GM18907 (cell line): ENCODE data around the gene KCNK13.

ENCODE experiments used
- ATAC-seq: cut with Tn5 transposase; IDR thresholded peaks from one replicate; pipeline ENCODE4 v1.9.1; 2021; ENCODE audit warnings: mild to moderate bottlenecking, moderate library complexity; ENCODE audit not compliant: unreplicated experiment

Gene KCNK13

GRCh38 chr14:90126260-90126659 is 64.5 kb downstream of the KCNK13 start:
- ATAC-seq, result no peak

- no peak for ATAC-seq
Measured at GRCh38 chr14:90132821-90133570, 71.2 kb downstream of the KCNK13 start.

- ATAC-seq, result no peak
Measured at GRCh38 chr14:90136904-90137303, 75.1 kb downstream of the KCNK13 start.

DNA sequence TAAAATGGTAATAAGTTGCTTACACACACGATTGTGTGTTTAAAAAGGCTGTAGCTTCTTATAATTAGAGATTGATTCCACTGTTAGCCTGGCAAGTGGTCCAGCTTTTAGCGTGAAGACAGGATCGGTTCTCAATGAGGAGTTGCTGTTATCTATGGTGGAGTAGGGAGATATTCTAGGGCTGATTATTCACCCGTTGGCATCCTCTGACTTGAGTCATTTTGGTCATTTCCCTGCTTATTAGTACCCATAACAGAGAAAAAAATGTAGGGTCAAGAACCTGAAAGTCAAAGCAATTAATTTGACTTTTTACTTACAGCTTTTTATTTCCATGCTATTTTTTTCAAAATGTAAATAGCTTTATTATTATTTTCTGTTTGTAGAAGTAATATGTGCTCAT is 76.0 kb downstream of the KCNK13 start:
- no peak for ATAC-seq

- ATAC-seq, result no peak
Measured at GRCh38 chr14:90139199-90139598, 77.4 kb downstream of the KCNK13 start.

GRCh38 chr14:90140298-90140955 is 78.6 kb downstream of the KCNK13 start:
- no peak for ATAC-seq

DNA sequence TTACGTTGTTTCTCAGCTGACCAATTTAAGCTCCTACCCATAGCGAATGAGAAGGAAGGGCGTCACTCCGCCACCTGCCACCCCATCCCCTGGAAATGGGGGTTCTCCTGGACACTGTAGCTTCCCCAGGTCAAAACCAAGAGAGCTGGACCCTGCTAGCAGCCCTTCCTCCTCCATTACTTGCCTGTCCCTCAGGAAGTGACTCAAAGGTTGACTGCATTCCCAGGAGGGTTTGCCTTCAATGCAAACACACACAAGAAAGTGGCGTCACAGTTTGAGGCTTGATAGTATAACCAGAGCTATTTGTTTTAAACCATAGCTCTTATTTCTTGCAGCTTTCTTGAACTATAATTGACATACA is 79.1 kb downstream of the KCNK13 start:
- no peak for ATAC-seq

GRCh38 chr14:90153429-90153828 is 91.6 kb downstream of the KCNK13 start:
- no peak for ATAC-seq

DNA sequence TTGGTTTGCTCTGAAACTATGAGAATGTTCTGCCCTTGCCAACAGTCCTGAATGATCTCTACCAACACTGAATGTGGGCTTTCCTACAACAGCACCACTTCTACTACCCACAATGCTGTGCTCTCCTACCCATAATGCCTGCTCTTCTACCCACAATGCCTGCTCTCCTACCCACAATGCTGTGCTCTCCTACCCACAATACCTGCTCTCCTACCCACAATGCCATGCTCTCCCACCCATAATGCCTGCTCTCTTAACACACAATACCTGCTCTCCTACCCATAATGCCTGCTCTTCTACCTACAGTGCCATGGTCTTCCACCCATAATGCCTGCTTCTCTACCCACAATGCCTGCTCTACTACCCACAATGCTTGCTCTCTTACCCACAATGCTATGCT is 92.3 kb downstream of the KCNK13 start:
- no peak for ATAC-seq

GRCh38 chr14:90159146-90159545 is 97.4 kb downstream of the KCNK13 start:
- ATAC-seq, result no peak

- ATAC-seq, result no peak
Measured at GRCh38 chr14:90159688-90160087, 97.9 kb downstream of the KCNK13 start.

- no peak for ATAC-seq
Measured at GRCh38 chr14:90161129-90161528, 99.3 kb downstream of the KCNK13 start.

GRCh38 chr14:90168425-90169105 is 106.8 kb downstream of the KCNK13 start:
- ATAC-seq, result no peak

- ATAC-seq, result no peak
Measured at GRCh38 chr14:90175631-90176030, 113.8 kb downstream of the KCNK13 start.

DNA sequence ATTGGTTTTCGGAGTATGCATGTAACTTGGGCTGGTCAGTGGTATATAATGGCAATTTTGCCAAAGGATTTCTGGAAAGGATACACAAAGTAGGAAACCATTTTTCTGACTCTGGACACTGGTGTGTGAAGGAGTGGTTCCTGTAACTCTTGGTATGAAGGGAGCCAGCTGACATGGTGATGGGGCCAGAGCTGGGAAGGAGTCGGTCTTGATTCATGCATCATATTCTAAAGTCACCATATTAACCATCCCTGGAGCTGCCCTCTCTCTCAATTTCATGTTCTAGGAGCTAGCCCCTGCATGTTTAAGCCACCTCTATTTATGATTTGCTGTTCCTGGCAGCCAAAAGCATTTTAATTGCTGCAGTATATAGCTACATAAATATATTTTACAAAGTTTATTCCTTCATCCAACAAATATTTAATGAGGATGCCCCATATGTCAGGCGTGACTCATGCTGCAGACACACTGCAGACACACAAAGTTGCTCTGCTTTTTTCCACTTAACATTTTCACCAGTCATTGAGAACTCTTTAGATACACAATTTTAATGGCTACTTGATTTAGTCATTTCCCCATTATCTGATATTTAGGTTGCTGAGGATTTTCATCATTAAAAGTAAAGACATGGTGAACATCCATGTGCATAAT is 115.9 kb downstream of the KCNK13 start:
- ATAC-seq, result no peak

- no peak for ATAC-seq
Measured at GRCh38 chr14:90179357-90179756, 117.6 kb downstream of the KCNK13 start.

GRCh38 chr14:90179809-90180779 is 118.3 kb downstream of the KCNK13 start:
- ATAC-seq, result no peak

GRCh38 chr14:90184094-90184493 is 122.3 kb downstream of the KCNK13 start:
- ATAC-seq, result no peak

GRCh38 chr14:90184571-90185266 is 122.9 kb downstream of the KCNK13 start:
- no peak for ATAC-seq

DNA sequence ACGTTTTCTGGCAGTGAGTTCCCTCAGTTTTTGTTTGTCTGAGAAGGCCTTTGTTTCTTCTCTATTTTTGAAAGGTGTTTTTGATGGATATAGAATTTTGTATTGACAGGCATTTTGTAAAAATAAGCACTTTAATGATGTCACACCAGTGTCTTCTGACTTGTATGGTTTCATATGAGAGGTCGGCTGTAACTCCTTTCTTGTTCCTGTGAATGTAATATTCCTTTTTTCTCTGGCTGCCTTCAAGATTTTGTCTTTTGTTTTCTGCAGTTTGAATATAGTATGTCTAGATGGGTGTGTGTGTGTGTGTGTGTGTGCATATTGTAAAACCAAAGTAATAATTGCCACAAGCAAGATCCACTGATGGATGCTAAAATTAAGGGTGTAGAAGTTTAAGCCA is 126.8 kb downstream of the KCNK13 start:
- no peak for ATAC-seq
